ENCODE measurements around the gene EVC2. TPM values are rescaled to one million over a fixed set of nuclear protein-coding genes. Genes with fewer than 3 reads are reported as not detected.

Gene EVC2
- total RNA-seq, 3 donors from 2014 or later (not counting 1 experiment from before 2014, with no cell fraction given), result 0.20 to 2.6 (median 1.5) TPM

DNA sequence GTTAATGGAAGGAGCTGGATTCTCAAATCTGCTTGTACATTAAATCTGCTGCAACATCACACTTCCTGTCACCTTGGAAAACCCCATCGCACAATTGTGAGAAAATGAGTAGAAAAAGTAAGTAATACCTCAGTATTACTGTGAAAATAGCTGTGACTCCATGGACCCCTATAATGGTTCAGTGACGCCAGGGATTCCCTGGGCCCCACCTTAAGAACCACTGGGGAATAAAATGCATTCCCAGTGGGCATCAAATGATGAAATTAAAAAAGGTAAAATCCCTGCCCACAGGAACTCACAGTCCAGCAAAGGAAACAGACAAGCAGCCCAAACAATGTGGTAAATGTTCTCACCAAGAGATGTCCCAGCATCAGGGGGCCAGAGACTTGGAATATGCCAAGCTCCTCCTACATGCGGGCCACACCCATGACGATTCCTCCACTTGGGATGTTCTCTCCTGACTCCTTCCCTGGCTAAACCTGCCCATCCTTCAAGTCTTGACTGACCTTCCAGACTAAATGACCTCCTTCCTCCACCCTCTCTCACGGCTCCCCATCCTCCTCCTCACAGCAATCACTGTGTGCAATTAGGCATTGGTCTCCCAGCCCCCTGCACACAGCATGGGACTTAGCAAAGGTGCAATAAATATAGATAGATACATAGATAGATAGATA, 2.6 kb downstream of the EVC2 start:
- no peaks in the 10 kb centered on the region for H3K36me3 Mint-ChIP-seq
- H3K36me3 ChIP-seq (ENCODE audit: control insufficient read depth, insufficient read depth, low read length), result no peaks in the 10 kb centered on the region
- H3K9me3 Mint-ChIP-seq, result no peaks in the 10 kb centered on the region
- peaks cover 5% of the 10 kb centered on the region for H3K27me3 ChIP-seq (ENCODE audit: control insufficient read depth, insufficient read depth, low read length)
- H3K9me3 ChIP-seq (ENCODE audit: control insufficient read depth, insufficient read depth, low read length), result no peaks in the 10 kb centered on the region
- no peak overlapping the region for H3K27ac ChIP-seq (ENCODE audit: low read length)
- WGBS (ENCODE audit: insufficient coverage), result 82% methylated on average over 5 of the region's 5 CpGs
- no peak for DNase-seq
- no peak for ATAC-seq
- intact Hi-C loops (cut with micrococcal nuclease), result no loop called here
- no peak overlapping the region for H3K4me3 Mint-ChIP-seq
- H3K4me1 Mint-ChIP-seq, result peaks cover 0 to 13% of the 10 kb centered on the region in 2 donors
- H3K4me3 ChIP-seq (ENCODE audit: low read length), result no peak overlapping the region
- H3K4me1 ChIP-seq (ENCODE audit: control insufficient read depth, insufficient read depth, low read length), result peaks cover 9% of the 10 kb centered on the region
- TF ChIP-seq, protein P1, sequence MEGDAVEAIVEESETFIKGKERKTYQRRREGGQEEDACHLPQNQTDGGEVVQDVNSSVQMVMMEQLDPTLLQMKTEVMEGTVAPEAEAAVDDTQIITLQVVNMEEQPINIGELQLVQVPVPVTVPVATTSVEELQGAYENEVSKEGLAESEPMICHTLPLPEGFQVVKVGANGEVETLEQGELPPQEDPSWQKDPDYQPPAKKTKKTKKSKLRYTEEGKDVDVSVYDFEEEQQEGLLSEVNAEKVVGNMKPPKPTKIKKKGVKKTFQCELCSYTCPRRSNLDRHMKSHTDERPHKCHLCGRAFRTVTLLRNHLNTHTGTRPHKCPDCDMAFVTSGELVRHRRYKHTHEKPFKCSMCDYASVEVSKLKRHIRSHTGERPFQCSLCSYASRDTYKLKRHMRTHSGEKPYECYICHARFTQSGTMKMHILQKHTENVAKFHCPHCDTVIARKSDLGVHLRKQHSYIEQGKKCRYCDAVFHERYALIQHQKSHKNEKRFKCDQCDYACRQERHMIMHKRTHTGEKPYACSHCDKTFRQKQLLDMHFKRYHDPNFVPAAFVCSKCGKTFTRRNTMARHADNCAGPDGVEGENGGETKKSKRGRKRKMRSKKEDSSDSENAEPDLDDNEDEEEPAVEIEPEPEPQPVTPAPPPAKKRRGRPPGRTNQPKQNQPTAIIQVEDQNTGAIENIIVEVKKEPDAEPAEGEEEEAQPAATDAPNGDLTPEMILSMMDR (IDR thresholded peaks at IDR 0.05), result no peak
- H3K27me3 Mint-ChIP-seq (ENCODE audit: low read depth in 2 of 2), result peaks cover 21 to 49% of the 10 kb centered on the region in 2 donors
- H3K27ac Mint-ChIP-seq, result no peak overlapping the region

GRCh38 chr4:5704276-5704675, 4.1 kb downstream of the EVC2 start:
- 82% methylated on average over 5 of the region's 6 CpGs for WGBS (ENCODE audit: insufficient coverage)
- Histone ChIP-seq H3K36me3 (ENCODE audit: control insufficient read depth, insufficient read depth, low read length) (no peaks in the 10 kb centered on the region), H3K27me3 (ENCODE audit: control insufficient read depth, insufficient read depth, low read length) (peaks cover 5% of the 10 kb centered on the region), H3K9me3 (ENCODE audit: control insufficient read depth, insufficient read depth, low read length) (no peaks in the 10 kb centered on the region), H3K4me1 (ENCODE audit: control insufficient read depth, insufficient read depth, low read length) (peaks cover 6% of the 10 kb centered on the region), H3K27ac (ENCODE audit: low read length) (no peak overlapping the region), H3K4me3 (ENCODE audit: low read length) (no peak overlapping the region)
- intact Hi-C loops (cut with micrococcal nuclease), result no loop called here
- H3K36me3 Mint-ChIP-seq, result no peaks in the 10 kb centered on the region
- TF ChIP-seq, protein P1 (IDR thresholded peaks at IDR 0.05), result no peak
- H3K27me3 Mint-ChIP-seq (ENCODE audit: low read depth in 2 of 2), result peaks cover 11 to 36% of the 10 kb centered on the region in 2 donors
- DNase-seq, result no peak
- no peak overlapping the region for H3K27ac Mint-ChIP-seq
- H3K4me1 Mint-ChIP-seq, result peaks cover 0 to 8% of the 10 kb centered on the region in 2 donors
- no peaks in the 10 kb centered on the region for H3K9me3 Mint-ChIP-seq
- ATAC-seq, result no peak
- H3K4me3 Mint-ChIP-seq, result no peak overlapping the region

- Histone ChIP-seq H3K36me3 (ENCODE audit: control insufficient read depth, insufficient read depth, low read length) (no peaks in the 10 kb centered on the region), H3K4me3 (ENCODE audit: low read length) (no peak overlapping the region), H3K4me1 (ENCODE audit: control insufficient read depth, insufficient read depth, low read length) (peaks cover 6% of the 10 kb centered on the region), H3K9me3 (ENCODE audit: control insufficient read depth, insufficient read depth, low read length) (no peaks in the 10 kb centered on the region), H3K27ac (ENCODE audit: low read length) (no peak overlapping the region), H3K27me3 (ENCODE audit: control insufficient read depth, insufficient read depth, low read length) (peaks cover 2% of the 10 kb centered on the region)
- H3K27me3 Mint-ChIP-seq (ENCODE audit: low read depth in 2 of 2), result peaks cover 11 to 36% of the 10 kb centered on the region in 2 donors
- TF ChIP-seq, protein P1 (IDR thresholded peaks at IDR 0.05), result no peak
- H3K27ac Mint-ChIP-seq, result no peak overlapping the region
- H3K4me1 Mint-ChIP-seq, result peaks cover 0 to 8% of the 10 kb centered on the region in 2 donors
- no peaks in the 10 kb centered on the region for H3K9me3 Mint-ChIP-seq
- H3K36me3 Mint-ChIP-seq, result no peaks in the 10 kb centered on the region
- intact Hi-C loops (cut with micrococcal nuclease), result no loop called here
- WGBS (ENCODE audit: insufficient coverage), result 94% methylated on average over 5 of the region's 5 CpGs
- H3K4me3 Mint-ChIP-seq, result no peak overlapping the region
- DNase-seq (no peak), ATAC-seq (no peak)
Observed at GRCh38 chr4:5703831-5704230, 4.5 kb downstream of the EVC2 start.

DNA sequence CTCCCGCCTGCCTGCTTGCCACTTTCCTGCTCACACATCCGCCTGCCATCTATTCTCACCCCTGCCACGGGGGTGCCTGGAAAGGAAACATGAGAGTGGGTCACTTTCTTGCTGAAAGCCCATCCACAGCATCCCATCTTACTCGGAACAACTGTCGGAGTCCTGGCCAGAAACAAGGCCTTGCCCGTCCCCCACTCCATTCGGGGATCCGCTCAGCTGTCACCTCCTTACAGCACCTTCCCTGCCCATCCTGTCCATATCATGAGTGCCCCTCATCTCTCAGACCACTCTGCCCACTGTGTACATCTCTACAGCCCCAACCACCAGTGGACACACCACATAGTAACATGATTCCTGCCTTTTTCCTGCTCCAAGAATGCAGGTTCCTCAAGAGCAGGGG, 6.4 kb downstream of the EVC2 start:
- no peaks in the 10 kb centered on the region for H3K9me3 Mint-ChIP-seq
- Histone ChIP-seq H3K27ac (ENCODE audit: low read length) (no peak overlapping the region), H3K36me3 (ENCODE audit: control insufficient read depth, insufficient read depth, low read length) (no peaks in the 10 kb centered on the region), H3K27me3 (ENCODE audit: control insufficient read depth, insufficient read depth, low read length) (no peaks in the 10 kb centered on the region), H3K9me3 (ENCODE audit: control insufficient read depth, insufficient read depth, low read length) (no peaks in the 10 kb centered on the region), H3K4me3 (ENCODE audit: low read length) (no peak overlapping the region), H3K4me1 (ENCODE audit: control insufficient read depth, insufficient read depth, low read length) (no peaks in the 10 kb centered on the region)
- ATAC-seq, result no peak
- H3K27me3 Mint-ChIP-seq (ENCODE audit: low read depth in 2 of 2), result peaks cover 3 to 28% of the 10 kb centered on the region in 2 donors
- intact Hi-C loops (cut with micrococcal nuclease), result no loop called here
- no peak overlapping the region for H3K4me3 Mint-ChIP-seq
- WGBS (ENCODE audit: insufficient coverage), result 83% methylated on average over 8 of the region's 8 CpGs
- peaks cover 0 to 1% of the 10 kb centered on the region in 2 donors for H3K4me1 Mint-ChIP-seq
- TF ChIP-seq, protein P1 (IDR thresholded peaks at IDR 0.05), result no peak
- H3K36me3 Mint-ChIP-seq, result no peaks in the 10 kb centered on the region
- DNase-seq, result no peak
- H3K27ac Mint-ChIP-seq, result no peak overlapping the region
